Measurements from ENCODE around the gene ZDHHC4. TPM values are rescaled to one million over a fixed set of nuclear protein-coding genes. Genes with fewer than 3 reads are reported as not detected.

The ZDHHC4 gene
- total and polyA plus RNA-seq, 9 of the 15 experiments (the other 6 are each of a cell fraction or from before 2014, with no cell fraction given) = 33.4 to 106 (median 58.3) TPM

- TF ChIP-seq PBX2 (CRISPR knock-in tag; IDR thresholded peaks at IDR 0.05; ENCODE audit: low read depth) (no peak), PBX2 (tag; conservative IDR thresholded peaks at IDR 0.05; ENCODE audit: low read depth) (no peak), PREB (CRISPR knock-in tag; IDR thresholded peaks at IDR 0.05) (no peak), ZNF77 (CRISPR knock-in tag; IDR thresholded peaks at IDR 0.05) (no peak), ZNF699 (CRISPR knock-in tag; IDR thresholded peaks at IDR 0.05; ENCODE audit: insufficient replicate concordance) (no peak), SMAD4 (CRISPR knock-in tag; conservative IDR thresholded peaks at IDR 0.05) (peak; percentile 73), BMI1 (IDR thresholded peaks at IDR 0.05; ENCODE audit: low read length) (no peak), TAF9B (IDR thresholded peaks at IDR 0.05; ENCODE audit: partially characterized antibody) (peak; percentile 60), ZNF830 (CRISPR knock-in tag; IDR thresholded peaks at IDR 0.05) (no peak), ETS1 (conservative IDR thresholded peaks at IDR 0.05; ENCODE audit: control insufficient read depth, low read depth, low read length) (peak; percentile 73), NCOA1 (IDR thresholded peaks at IDR 0.05; ENCODE audit: low read depth) (peak; percentile 62; the same call in 1 of the 2 replicates), HNRNPL (IDR thresholded peaks at IDR 0.05; ENCODE audit: low read depth, low read length) (0 out of 2 replicates have a peak, but pooled peaks have one; percentile 46), HDAC8 (tag; IDR thresholded peaks at IDR 0.05) (no peak), ZNF655 (CRISPR knock-in tag; IDR thresholded peaks at IDR 0.05) (no peak), PRPF4 (IDR thresholded peaks at IDR 0.05; ENCODE audit: insufficient read depth, low read depth, low read length, poor library complexity, severe bottlenecking) (no peak), LCOR (CRISPR knock-in tag; IDR thresholded peaks at IDR 0.05) (0 out of 2 replicates have a peak, but pooled peaks have one; percentile 61), RBBP5 (IDR thresholded peaks at IDR 0.05; ENCODE audit: borderline replicate concordance, insufficient read depth, low read length, poor library complexity, severe bottlenecking) (peak; percentile 31), FOSL1 (tag; conservative IDR thresholded peaks at IDR 0.05) (no peak), PCBP1 (IDR thresholded peaks at IDR 0.05; ENCODE audit: low read depth, low read length, poor library complexity, severe bottlenecking) (no peak), TEAD4 (IDR thresholded peaks at IDR 0.05; ENCODE audit: low read length) (no peak), TEAD4 (CRISPR knock-in tag; IDR thresholded peaks at IDR 0.05; ENCODE audit: borderline replicate concordance) (no peak)
These were observed at the start of gene ZDHHC4 (continued) for GRCh38 chr7:6577369-6578113.
